Keratinocyte (primary cell): ENCODE data around the gene PPEF1. TPM values are rescaled to one million over a fixed set of nuclear protein-coding genes. Genes with fewer than 3 reads are reported as not detected.

Experiments
- DNase-seq: peaks from one replicate; pipeline ENCODE4 v3.0.0-alpha.2; 2011; ENCODE audit warnings: low read depth, missing footprints, low spot score
- FAIRE-seq: peaks from 2 replicates; lab custom pipeline; 2011; peaks lifted over from hg19 to GRCh38; lab: Jason Lieb, UNC
- H2AFZ ChIP-seq: 2 replicates; pipeline ENCODE4 v1.6.0; 2012; ENCODE audit warnings: low read length, control low read depth, inconsistent platforms; ENCODE audit not compliant: control insufficient read depth
- H3K27ac ChIP-seq: 2 replicates; pipeline ENCODE4 v1.5.1; 2011; ENCODE audit warnings: low read length; ENCODE audit not compliant: control insufficient read depth, insufficient read depth
- H3K27me3 ChIP-seq: 3 replicates; pipeline ENCODE4 v1.6.0; 2011; ENCODE audit warnings: low read length; ENCODE audit not compliant: control insufficient read depth, insufficient read depth; ENCODE audit errors: extremely low read depth
- H3K36me3 ChIP-seq, 2 experiments: 2 replicates in 1 of 2; 3 replicates in 1 of 2; pipeline ENCODE4 v1.5.1; 2011; ENCODE audit warnings: low read length in 2 of 2, mild to moderate bottlenecking in 1 of 2; ENCODE audit not compliant: control insufficient read depth in 2 of 2, insufficient read depth in 2 of 2; ENCODE audit errors: extremely low read depth in 1 of 2
- H3K4me1 ChIP-seq: 3 replicates; pipeline ENCODE4 v1.5.1; 2011; ENCODE audit warnings: low read length; ENCODE audit not compliant: control insufficient read depth, insufficient read depth; ENCODE audit errors: extremely low read depth
- H3K4me2 ChIP-seq: 3 replicates; pipeline ENCODE4 v1.6.0; 2011; ENCODE audit warnings: low read depth, low read length; ENCODE audit not compliant: control insufficient read depth, insufficient read depth; ENCODE audit errors: extremely low read depth
- H3K4me3 ChIP-seq, 3 experiments: fragments of 200-600 bp in 1 of 3; sonication (generic) in 1 of 3; 2 replicates in 2 of 3; 3 replicates in 1 of 3; pipeline ENCODE4 v1.5.1; 2011 to 2016; ENCODE audit warnings: low read length in 3 of 3, mild to moderate bottlenecking in 3 of 3, control low read depth in 2 of 3, inconsistent platforms in 1 of 3, low read depth in 1 of 3, mixed read lengths in 1 of 3, mixed run types in 1 of 3, moderate library complexity in 1 of 3; ENCODE audit not compliant: control insufficient read depth in 2 of 3, insufficient read depth in 2 of 3; ENCODE audit errors: extremely low read depth in 1 of 3
- H3K79me2 ChIP-seq: 2 replicates; pipeline ENCODE4 v1.6.0; 2012; ENCODE audit warnings: low read length; ENCODE audit not compliant: control insufficient read depth, insufficient read depth
- H3K9ac ChIP-seq: 3 replicates; pipeline ENCODE4 v1.6.0; 2011; ENCODE audit warnings: low read length; ENCODE audit not compliant: control insufficient read depth, insufficient read depth; ENCODE audit errors: extremely low read depth
- H3K9me1 ChIP-seq: 3 replicates; pipeline ENCODE4 v1.6.0; 2011; ENCODE audit warnings: low read length; ENCODE audit not compliant: control insufficient read depth, insufficient read depth; ENCODE audit errors: extremely low read depth
- H3K9me3 ChIP-seq: 2 replicates; pipeline ENCODE4 v1.5.1; 2012; ENCODE audit warnings: low read depth, low read length; ENCODE audit not compliant: control insufficient read depth
- H4K20me1 ChIP-seq: 3 replicates; pipeline ENCODE4 v1.6.0; 2011; ENCODE audit warnings: low read length; ENCODE audit not compliant: control insufficient read depth, insufficient read depth; ENCODE audit errors: extremely low read depth
- EZH2 ChIP-seq: IDR thresholded peaks from one replicate; pipeline ENCODE4 v1.6.1; 2012; ENCODE audit warnings: inconsistent platforms, mild to moderate bottlenecking, low read length, moderate library complexity
- dilution Hi-C: fragments of 300-500 bp; cut with MboI; formaldehyde crosslinking; loops from one replicate; pipeline ENCODE4 v1.7.0; 2020; ENCODE audit warnings: low sequenced_read_pairs; ENCODE audit not compliant: extremely low pct_ligation_motif_present
- polyA plus RNA-seq, 5 experiments: library from polyadenylated mRNA; depleted of rRNA in 3 of 5; stranded (reverse) in 3 of 5; stranded (forward) in 1 of 5; unstranded in 1 of 5; fragments of >200 nt; gene quantifications; 1 replicate in 1 of 5; 2 replicates in 3 of 5; 3 replicates in 1 of 5; pipeline versions ENCODE4 v1.2.1 to v1.2.3, GENCODE V29; 2011 to 2012; ENCODE audit warnings: missing spikeins in 2 of 5, low read depth in 1 of 5, low replicate concordance in 1 of 5
- TF ChIP-seq, protein P1 (sequence below), 3 experiments: IDR thresholded peaks in 1 of 3; conservative IDR thresholded peaks in 1 of 3; optimal IDR thresholded peaks in 1 of 3; 2 replicates in 2 of 3; 3 replicates in 1 of 3; pipeline versions ENCODE3 to v1.5.1; 2011; ENCODE audit warnings: low read length in 3 of 3, mild to moderate bottlenecking in 3 of 3, moderate library complexity in 2 of 3, control low read depth in 1 of 3, inconsistent platforms in 1 of 3; ENCODE audit not compliant: insufficient read depth in 2 of 3; ENCODE audit errors: extremely low read depth in 1 of 3

Gene PPEF1
- polyA plus RNA-seq, 1 donor (not counting 4 experiments of a cell fraction or from before 2014, with no cell fraction given): not detected

DNA sequence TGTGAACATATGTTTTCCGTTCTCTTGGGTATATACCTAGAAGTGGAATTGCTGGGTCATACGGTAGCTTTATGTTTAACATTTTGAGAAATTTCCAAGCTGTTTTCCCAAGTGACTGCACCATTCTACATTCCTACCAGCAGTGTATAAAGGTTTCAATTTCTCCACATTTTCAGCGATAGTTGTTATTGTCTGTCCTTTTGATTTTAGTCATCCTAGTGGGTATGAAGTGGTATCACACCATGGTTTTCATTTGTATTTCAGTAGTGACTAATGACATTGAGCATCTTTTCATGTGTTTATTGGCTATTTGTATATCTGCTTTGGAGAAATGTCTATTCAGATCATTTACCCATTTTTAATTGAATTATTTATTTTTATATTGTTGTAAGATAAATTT lies 2.4 kb downstream of the PPEF1 start:
- DNase-seq: no peak
- TF ChIP-seq, protein P1, sequence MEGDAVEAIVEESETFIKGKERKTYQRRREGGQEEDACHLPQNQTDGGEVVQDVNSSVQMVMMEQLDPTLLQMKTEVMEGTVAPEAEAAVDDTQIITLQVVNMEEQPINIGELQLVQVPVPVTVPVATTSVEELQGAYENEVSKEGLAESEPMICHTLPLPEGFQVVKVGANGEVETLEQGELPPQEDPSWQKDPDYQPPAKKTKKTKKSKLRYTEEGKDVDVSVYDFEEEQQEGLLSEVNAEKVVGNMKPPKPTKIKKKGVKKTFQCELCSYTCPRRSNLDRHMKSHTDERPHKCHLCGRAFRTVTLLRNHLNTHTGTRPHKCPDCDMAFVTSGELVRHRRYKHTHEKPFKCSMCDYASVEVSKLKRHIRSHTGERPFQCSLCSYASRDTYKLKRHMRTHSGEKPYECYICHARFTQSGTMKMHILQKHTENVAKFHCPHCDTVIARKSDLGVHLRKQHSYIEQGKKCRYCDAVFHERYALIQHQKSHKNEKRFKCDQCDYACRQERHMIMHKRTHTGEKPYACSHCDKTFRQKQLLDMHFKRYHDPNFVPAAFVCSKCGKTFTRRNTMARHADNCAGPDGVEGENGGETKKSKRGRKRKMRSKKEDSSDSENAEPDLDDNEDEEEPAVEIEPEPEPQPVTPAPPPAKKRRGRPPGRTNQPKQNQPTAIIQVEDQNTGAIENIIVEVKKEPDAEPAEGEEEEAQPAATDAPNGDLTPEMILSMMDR (optimal IDR thresholded peaks at IDR 0.05 in 1 of 3, IDR thresholded peaks at IDR 0.05 in 1 of 3, conservative IDR thresholded peaks at IDR 0.05 in 1 of 3; ENCODE audit: extremely low read depth in 1 of 3, insufficient read depth in 2 of 3, low read length in 3 of 3): no peak
- TF ChIP-seq EZH2: no peak
- no peaks in the 10 kb centered on the region for H3K79me2 ChIP-seq
- H3K9ac ChIP-seq: no peak overlapping the region
- no peaks in the 10 kb centered on the region for H3K9me3 ChIP-seq
- no peaks in the 10 kb centered on the region for H3K36me3 ChIP-seq
- no peaks in the 10 kb centered on the region for H3K9me1 ChIP-seq
- H3K27me3 ChIP-seq: no peaks in the 10 kb centered on the region
- H3K4me3 ChIP-seq: no peak overlapping the region
- dilution Hi-C loops: no loop called here
- no peaks in the 10 kb centered on the region for H4K20me1 ChIP-seq
- H3K4me2 ChIP-seq: no peak overlapping the region
- no peak for FAIRE-seq
- no peak overlapping the region for H2AFZ ChIP-seq
- H3K27ac ChIP-seq: no peak overlapping the region
- no peaks in the 10 kb centered on the region for H3K4me1 ChIP-seq

DNA sequence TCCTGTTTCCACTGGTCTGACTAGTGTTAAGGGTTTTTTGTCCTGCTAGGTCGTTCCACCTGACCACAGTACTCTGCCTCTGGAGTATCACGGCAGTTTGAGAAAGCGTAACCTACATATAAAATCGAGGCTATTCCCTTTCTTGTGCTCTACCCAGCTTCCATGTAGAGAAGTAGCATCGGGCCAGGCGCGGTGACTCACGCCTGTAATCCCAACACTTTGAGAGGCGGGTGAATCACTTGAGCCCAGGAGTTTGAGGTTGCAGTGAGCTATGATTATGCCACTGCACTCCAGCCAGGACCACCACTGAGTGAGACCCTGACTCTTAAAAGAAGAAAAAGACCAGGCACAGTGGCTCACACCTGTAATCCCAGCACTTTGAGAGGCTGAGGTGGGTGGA lies 7.5 kb downstream of the PPEF1 start:
- no peaks in the 10 kb centered on the region for H3K27me3 ChIP-seq
- H3K27ac ChIP-seq: no peak overlapping the region
- no peak overlapping the region for H3K9ac ChIP-seq
- FAIRE-seq (no peak), DNase-seq (no peak)
- dilution Hi-C loops: no loop called here
- TF ChIP-seq, protein P1 (optimal IDR thresholded peaks at IDR 0.05 in 1 of 3, IDR thresholded peaks at IDR 0.05 in 1 of 3, conservative IDR thresholded peaks at IDR 0.05 in 1 of 3; ENCODE audit: extremely low read depth in 1 of 3, insufficient read depth in 2 of 3, low read length in 3 of 3): no peak
- TF ChIP-seq EZH2: no peak
- no peak overlapping the region for H3K4me3 ChIP-seq
- H4K20me1 ChIP-seq: no peaks in the 10 kb centered on the region
- no peaks in the 10 kb centered on the region for H3K9me1 ChIP-seq
- H3K36me3 ChIP-seq: no peaks in the 10 kb centered on the region
- H3K4me1 ChIP-seq: no peaks in the 10 kb centered on the region
- H3K79me2 ChIP-seq: no peaks in the 10 kb centered on the region
- H3K4me2 ChIP-seq: no peak overlapping the region
- H3K9me3 ChIP-seq: no peaks in the 10 kb centered on the region
- no peak overlapping the region for H2AFZ ChIP-seq
